CD4-positive, alpha-beta T cell treated with Interferon alpha-2 for 1 hour (primary cell): Measurements from ENCODE around the gene SMURF1.
"Not testable (repeated sequence)": the region's sequence is repeated elsewhere in the genome, so short reads cannot be mapped to it uniquely, and the experiment has no call there.

Source experiments
- DNase-seq, 2 donors: peaks; one replicate each; pipeline ENCODE4 v3.0.0-alpha.2; 2020 to 2022

SMURF1 gene

DNA sequence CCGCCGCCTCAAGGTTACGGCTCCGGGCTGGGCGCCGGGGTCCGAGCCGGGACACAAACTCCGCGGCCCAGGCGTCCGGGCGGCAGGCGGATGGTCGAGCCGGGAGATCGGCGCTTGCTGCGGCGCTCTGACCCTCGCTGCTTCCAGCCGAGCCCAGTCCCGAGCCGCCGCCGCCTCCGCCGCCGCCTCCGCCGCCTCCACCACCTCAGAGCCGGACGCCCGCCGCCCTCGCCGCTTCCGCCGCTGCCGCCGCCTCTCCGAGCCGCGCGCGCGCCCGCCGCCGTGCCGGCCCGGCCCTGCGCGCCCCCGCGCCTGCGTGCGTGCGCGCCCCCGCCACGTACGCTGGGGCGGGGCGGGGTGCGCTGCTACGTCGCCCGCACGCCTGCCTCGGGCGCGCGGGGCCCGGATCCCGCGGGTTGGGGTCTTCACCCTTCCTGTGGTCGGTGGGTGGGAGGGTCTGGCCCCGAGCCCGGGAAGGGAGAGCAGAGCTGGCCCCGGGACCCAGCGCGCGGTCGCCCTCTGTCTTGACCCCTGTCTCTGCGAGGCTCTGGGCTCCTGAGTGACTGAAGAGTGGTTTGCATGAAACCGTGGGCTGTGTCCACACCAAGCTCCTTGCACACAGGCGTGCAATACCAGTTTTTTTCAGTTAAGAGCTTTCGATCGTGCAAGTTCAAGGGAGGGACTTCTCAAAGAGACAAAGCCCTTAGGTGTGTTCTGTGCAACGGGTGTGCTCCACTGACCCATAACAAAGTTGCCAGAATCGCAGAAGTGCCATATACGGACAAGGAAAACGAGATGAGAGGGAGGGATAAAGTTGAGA, at the start of gene SMURF1:
Gene SMURF1 (minus strand): TSS at position 256 of the 820 bp plus-strand sequence. CDS start 328 bp downstream, outside the sequence.
- DNase-seq, result peak; percentile 65 to 82

DNA sequence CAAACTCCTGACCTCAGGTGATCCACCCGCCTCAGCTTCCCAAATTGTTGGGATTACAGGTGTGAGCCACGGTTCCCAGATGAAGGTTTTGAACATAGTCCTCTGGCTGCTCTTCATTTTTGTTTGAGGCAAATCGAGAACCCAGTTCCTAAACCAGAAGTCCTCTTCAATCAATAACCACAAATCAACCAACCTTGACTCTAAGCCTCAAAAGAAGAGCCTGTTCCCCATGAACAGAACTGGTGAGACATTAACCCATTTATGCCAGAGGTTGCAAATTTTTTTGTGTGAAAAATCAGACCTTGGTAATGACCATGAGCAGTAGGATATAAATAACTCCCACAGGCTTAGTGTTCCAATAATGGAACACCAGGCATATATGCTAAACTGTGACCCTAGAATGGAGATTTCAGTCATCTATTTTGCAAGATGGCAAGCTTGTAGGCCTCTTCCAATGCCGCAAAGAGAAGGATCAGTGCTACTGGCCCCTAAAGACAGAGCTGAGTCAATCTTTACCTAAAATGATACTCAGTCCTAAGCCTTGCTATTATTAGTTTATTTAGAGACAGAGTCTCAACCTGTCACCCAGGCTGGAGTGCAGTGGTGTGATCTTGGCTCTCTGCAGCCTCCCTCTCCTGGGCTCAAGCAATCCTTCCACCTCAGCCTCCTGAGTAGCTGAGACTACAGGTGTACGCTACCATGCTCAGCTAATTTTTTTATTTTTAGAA, 48.1 kb upstream of the SMURF1 start:
- no peak for DNase-seq

DNA sequence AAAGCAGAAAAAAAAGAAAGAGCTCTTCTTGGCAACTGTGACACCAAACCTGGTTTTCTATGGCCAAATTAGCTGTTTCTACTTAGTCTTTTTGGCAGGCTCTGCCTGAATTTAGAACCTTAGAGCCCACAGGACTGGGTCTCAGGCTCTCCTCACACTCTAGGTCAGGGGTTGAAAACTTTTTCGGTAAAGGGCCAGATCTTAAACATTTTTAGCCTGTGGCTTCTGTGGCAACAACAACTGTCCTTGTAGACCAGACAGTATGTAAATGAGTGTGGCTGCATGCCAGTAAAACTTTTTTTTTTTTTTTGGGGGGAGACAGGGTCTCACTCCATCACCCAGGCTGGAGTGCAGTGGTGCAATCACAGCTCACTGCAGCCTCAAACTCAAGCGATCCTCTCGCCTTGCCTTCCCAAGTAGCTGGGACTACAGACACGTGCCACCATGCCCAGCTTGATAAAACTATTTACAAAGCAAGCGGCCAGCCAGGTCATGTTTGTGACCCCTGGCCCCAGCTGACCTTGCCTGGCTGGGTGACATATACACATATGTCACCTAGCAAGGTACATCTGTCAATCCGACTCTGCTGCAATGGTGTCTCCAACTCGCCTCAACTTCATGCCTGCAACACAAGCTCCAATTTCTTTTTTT, 46.6 kb upstream of the SMURF1 start:
- no peak for DNase-seq

DNA sequence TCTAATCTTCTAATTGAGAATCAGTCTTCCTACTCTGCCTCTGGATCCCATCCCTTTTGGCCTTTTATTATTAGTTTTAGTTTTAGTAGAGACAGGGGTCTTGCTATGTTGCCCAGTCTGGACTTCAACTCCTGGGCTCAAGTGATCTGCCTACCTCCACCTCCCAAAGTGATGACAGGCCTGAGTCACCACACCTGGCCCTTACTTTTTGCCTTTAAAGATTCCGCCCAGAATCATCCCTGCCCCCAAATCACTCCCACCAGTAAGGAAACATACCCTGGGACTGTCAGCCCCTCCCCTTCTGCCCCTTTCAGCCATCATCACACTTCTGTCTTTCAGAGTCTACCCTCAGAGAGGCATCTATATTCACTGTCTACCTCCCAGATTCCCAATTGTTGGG, 45.3 kb upstream of the SMURF1 start:
- DNase-seq, result no peak

DNA sequence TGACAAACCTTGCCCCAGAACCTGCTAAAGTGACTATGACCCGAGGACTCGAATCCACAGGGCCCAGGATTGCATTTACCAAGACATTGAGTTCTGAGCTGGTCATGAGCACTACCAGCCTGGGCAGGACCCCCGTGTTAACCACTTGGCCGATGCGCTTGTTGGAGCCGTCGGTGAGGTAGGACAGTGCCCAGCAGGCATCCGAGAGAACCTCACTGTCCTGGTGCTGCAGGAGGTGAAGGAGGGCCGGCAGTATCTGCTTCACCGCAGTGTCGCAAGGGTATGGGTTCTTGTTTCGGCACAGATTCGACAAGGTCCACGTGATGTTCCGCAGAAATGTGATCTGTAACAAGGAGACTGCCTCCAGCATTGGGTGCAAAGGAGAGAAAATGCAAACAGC, 44.3 kb upstream of the SMURF1 start:
- DNase-seq, result no peak

DNA sequence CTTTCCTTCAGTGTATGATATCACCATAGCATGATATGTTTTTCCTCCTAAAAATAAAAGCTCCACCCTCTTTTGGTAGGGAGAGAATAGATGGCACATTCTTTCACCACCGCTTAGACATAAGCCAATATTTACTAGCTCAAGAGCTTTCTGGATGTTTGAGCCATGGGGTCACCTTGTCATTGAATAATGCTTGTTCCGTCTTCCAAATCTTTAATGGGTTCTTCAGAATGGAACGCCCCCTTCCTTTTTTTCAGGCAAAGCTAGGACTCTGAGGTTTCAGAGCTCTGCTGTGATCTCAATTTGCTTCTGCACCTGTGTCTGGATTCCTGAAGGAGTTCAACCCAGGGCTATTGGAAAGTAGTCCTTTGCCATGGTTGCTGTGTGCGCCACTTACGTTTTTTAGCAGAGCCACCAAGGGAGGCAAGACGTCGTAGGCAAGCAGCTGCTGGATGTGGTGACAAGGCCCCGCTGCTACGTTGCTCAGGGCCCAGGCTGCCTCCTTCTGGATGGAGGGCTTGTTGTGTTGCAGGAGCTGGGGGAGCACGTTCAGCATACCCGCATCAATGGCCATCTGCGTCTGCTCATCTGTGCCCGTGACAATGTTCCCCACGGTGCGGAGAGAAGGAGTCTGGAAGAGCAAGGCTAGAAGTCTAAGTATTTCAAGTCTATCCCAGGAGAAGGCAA, 40.8 kb upstream of the SMURF1 start:
- no peak for DNase-seq

DNA sequence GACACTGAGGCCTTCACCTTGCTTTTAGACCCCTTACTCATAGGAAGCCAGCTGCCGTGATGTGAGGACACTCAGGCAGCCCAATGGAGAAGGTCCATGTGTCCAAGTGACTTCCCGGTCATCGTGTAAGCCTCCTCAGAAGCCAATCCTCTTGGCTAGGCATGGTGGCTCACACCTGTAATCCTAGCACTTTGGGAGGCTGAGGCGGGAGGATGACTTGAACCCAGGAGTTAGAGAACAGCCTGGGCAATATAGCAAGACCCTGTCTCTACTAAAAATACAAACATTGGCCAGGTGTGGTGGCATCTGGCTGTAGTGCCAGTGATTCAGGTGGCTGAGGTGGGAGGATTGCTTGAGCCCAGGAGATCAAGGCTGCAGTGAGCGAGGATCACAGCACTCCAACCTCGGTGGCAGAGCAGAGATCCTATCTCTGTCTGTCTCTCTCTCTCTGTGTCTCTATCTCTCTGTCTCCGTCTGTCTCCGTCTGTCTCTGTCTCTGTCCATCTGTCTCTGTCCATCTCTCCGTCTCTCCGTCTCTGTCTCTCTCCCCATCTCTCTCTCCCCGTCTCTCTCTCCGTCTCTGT, 36.3 kb upstream of the SMURF1 start:
- DNase-seq, result no peak

DNA sequence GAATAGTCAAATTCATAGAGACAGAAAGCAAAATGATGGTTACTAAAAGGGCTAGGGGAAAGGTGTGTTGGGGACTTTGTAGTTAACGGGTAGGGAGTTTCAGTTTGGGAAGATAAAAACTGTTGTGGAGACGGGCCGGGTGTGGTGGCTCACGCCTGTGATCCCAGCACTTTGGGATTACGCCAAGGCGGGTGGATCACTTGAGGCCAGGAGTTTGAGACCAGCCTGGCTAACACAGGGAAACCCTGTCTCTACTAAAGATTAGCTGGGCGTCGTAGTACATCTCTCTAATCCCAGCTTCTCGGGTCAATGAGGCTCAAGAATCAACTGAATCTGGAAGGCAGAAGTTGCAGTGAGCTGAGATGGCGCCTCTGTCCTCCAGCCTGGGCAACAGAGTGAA, 33.3 kb upstream of the SMURF1 start:
- no peak for DNase-seq

DNA sequence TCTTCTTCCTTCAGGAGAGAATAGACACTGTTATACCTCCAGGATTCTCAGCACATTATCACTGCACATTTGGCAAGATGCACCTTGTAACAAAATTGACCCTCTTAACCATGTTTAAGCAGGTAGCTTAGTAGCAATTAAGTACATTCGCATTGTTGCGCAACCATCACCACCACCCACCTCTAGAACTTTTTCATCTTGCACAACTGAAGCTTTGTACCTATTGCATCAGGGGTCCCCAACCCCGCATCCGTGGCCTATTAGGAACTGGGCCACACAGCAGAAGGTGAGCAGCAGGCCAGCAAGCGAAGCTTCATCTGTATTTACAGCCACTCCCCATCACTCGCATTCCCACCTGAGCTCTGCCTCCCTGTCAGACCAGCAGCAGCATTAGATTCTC, 29.9 kb upstream of the SMURF1 start:
- DNase-seq, result no peak

DNA sequence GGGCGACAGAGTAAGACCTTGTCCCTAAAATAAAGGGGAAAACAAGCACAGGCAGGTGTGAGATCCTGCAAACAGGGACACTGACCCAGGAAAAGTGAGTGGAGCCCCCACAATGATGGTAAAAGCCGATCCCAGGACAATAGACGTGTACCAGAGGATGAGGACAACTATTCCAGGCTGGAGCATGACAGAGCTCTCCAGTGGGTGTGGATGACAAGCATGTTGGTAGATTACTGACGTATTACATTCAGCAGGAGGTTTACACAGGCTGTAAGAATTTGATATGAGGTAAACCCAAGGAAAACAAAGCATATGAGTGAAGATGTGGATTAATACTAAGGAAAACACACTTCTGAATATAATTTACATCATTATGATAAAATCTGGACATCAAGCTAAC, 27.8 kb upstream of the SMURF1 start:
- no peak for DNase-seq

DNA sequence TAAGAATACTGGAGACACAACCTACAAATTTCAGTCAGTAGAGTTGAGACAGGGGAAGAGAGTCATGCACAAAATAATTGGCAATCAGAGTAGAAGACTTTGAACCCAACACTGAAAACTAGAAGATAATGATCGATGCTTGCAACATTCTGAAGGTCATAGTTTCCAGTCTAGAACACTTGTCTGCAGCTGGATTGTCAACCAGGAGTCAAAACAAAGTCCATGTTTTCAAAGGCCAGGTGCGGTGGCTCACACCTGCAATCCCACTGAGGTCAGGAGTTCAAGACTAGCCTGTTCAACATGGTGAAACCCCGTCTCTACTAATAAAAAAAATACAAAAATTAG, 26.8 kb upstream of the SMURF1 start:
- no peak for DNase-seq

DNA sequence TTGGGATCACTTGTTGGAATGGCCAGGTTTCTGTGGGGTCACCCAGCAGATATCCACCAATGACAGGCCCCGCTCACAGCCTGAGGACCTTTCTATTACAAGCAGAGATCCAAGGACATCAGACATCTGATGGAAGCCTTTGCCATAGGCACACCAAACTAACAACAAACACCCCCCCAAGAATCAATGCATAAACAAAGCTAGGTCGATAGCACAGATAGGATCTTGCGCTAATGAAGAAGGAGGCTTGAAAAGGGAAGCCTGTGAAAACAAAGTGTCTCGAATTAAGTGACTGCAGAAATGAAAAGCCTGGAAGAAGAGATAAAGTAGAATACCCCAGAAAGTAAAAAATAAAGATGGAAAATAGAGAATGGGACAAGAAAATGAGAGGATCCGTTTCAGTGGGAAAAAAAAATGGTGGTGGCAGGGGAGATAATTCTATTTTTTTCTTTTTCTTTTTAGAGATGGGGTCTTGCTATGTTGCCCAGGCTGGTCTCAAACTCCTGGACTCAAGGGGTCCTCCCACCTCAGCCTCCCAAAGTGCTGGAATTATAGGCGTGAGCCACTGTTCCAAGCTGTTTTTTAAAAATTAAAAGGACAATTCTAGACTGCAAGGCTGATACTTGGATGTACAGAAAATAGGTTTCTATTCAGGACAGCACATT, 26.3 kb upstream of the SMURF1 start:
- DNase-seq, result no peak

DNA sequence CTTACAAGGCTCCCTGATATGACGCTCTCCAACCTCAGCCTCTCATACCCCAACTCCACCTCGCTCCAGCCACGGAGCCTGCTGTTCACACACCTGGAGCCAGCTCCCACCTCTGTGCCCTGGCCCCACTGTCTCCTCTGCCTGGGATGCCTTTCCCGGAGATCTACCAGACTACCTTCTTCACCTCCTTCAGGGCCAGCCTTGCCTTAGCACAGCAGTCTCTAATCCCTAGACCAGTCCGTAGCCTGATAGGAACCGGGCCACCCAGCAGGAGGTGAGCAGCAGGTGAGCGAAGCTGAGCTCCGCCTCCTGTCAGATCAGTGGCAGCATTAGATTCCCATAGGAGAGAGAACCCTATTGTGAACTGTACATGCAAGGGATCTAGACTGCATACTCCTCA, 23.2 kb upstream of the SMURF1 start:
- DNase-seq, result no peak

DNA sequence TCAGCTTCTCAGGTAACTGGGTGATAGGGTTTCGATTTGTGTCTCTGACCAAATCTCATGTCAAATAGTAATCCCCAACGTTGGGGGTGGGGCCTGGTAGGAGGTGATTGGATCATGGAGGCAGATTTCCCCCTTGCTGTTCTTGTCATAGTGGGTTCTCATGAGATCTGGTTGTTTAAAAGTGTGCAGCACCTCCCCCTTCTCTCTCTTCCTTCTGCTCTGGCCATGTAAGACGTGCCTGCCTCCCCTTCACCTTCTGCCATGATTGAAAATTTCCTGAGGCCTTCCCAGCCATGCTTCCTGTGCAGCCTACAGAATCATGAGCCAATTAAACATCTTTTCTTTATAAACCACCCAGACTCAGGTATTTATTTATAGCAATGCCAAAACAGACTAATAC, 21.9 kb upstream of the SMURF1 start:
- no peak for DNase-seq

DNA sequence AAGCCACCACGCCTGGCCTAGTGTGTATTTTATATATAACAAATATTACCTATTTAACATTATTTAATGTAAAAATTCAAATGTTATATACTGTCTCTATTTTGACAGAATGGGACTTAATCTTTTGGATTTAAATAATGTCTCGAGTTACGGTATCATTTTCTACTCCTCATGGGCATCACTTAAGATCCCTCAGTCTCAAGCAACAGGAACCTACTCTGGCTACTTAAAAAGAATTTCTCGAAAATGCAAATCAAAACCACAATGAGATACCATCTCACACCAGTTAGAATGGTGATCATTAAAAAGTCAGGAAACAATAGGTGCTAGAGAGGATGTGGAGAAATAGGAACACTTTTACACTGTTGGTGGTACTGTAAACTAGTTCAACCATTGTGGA, 19.8 kb upstream of the SMURF1 start:
- DNase-seq, result not testable (repeated sequence)

DNA sequence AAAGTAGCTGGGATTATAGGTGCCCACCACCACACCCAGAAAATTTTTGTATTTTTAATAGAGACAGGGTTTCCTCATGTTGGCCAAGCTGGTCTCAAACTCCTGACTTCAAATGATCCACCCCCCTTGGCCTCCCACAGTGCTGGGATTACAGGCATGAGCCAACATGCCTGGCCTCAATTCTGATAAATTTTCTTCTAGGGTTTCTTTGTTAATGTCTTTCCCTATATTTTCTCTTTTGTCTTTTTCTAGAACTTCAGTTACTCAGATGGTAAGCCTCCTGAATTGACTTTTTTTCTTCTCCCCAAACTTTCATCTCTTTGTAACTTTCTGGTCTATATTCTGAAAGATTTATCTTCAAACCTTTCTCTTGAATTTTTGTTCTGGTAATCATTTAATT, 12.7 kb upstream of the SMURF1 start:
- DNase-seq, result no peak

DNA sequence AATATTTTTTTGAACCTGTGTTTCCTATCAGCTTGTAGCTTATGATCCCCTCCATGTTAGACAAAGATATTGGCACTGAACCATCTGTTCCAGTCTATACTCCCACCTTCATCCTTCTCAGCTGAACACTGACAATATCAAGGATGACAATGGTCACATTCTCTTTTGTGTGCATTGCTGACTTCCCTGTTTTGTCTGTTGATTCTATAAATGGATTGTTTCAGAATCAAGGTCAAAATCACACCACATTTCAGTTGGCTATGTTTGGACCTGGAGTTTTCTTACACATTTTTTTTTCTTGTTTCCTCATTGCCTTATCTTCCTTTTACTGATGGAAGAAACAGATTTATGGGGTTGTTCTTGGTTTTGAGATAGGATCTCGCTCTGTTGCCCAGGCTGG, 11.3 kb upstream of the SMURF1 start:
- no peak for DNase-seq

DNA sequence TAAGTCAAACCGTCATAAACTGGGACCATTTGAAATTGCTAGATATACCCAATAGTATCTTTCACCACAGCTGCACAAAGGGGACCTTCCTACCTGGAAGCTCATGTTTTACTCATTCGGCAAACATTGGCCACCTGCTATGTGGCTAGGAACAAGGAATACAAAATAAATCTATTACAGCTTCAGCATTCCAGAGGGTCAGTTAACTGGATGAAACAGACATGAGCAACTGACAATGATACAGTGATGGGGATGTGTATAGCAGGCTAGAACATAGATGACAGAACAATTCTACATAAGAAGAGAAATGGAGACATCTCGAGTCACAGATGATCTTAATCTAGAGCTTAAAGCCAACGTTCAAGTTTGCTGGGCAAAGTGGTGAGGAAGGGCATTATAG, 3.1 kb upstream of the SMURF1 start:
- no peak for DNase-seq

DNA sequence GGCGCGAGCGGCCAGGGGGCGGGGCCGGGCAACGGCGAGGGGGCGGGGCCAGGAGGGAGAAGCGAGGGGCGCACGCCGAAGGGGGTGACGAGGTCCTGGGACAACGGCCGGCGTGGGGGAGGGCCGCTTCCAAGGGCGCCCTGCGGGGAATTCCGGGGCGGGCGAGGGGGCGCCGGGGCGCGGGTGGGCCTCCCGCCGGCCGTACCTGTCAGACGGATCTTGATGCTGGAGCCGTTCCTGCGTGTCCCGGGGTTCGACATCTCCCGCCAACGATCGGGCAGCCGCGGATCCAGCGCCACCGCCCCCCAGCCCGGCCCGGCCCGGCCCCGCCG, 421 bp downstream of the SMURF1 start:
- DNase-seq, result no peak

DNA sequence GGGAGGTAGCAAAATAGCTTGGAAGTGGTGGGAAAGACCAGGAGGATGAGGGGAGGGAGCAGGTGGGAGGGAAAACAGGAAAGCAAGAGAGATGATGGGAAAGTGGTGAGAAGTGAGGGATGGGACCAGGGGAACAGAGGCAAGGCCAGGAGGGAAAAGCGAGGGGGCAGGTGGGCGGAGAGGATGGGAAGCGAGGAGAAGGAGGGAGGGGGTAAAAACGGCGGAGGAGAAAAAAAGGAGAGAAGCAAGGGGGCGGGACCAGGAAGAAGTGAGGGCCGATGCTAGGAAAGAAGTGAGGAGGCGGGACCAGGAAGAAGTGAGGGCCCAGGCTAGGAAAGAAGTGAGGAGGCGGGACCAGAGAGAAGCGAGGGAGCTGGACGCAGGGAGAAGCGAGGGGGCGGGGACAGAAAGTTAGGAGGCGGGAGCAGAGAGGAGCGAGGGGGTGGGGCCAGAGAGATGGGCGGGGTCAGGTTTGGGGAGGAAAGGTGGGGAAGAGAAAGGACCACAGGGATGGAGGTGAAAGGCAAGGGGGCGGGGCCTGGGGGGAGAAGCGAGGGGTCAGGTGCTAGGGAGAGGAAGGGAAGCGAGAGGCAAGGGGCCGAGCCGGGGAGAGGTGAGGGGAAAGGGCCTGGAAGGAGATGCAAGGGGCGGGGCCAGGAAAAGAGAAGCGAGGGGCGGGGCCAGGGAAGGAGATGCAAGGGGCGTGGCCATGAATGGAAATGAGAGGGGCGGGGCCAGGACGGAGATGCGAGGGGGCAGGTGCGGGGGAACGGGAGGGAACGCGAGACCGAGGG, 984 bp downstream of the SMURF1 start:
- peak; percentile 91 to 92 for DNase-seq

DNA sequence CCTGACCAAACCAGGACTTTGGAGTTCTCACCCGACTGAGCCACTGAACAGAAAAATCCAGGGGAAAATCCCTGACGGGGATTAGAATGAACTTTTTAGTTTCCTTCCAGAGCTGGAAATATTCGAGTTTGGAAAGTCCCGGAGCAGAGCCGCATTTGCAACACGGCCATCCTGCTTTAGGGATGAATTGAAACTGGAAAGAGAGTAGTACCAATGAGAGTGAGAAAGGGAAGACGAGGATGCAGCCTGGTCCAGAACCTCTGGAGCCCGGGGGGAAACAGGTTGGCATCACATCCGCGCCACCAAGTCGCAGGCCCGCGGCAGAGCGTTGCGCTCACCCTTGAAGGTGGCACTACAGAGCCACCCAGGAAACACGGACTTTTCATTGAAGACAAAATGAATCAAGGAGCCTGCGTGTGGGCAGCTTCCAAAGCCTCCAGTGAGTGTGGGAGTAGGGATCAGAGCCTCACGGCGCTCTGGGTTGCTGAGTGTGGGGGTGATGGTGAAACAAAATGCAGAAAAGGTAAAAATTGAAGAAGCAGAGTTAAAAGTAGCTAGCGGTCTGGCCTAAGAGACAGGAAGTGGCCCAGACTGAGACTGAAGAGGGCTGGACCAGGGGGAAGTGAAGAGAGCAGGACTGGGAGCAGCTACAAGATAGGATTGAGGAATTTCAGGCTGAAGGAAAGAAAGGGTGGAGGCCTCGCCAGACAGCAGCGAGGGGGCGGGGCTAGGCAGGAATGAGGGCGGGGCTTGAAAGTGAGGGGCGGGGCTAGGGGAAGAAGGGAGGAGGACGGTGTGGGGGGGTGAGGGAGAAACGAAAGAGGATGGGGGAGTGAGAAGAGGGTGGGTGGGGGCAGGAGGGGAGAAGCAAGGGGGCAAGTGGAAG, 1.8 kb downstream of the SMURF1 start:
- peak; percentile 61 to 81 for DNase-seq
